ENCODE data around the gene SFMBT1. TPM values are rescaled to one million over a fixed set of nuclear protein-coding genes. Genes with fewer than 3 reads are reported as not detected.

SFMBT1 gene
- total and polyA plus RNA-seq, 2 experiments from 2014 or later, result 5.3 to 24.0 TPM

- H4K20me1 ChIP-seq (replicated peaks; ENCODE audit: insufficient read depth), result peaks cover 3% of the 10 kb centered on the region; the same call in 1 of the 2 replicates
- no peak overlapping the region for H3K4me2 ChIP-seq
- no peaks in the 10 kb centered on the region for H3K36me3 ChIP-seq (ENCODE audit: insufficient read depth)
- Mint-ChIP-seq H3K27me3 (ENCODE audit: insufficient read depth, low read depth, poor library complexity) (peaks cover 3% of the 10 kb centered on the region), H3K4me3 (no peak overlapping the region), H3K36me3 (ENCODE audit: low read depth) (no peaks in the 10 kb centered on the region), H3K9me3 (no peaks in the 10 kb centered on the region; the same call in 2 of the 3 replicates), H3K27ac (no peak overlapping the region), H3K4me1 (peaks cover 16% of the 10 kb centered on the region)
- no peaks in the 10 kb centered on the region for H3K9me2 ChIP-seq (ENCODE audit: insufficient read depth)
- H3F3A ChIP-seq (replicated peaks; ENCODE audit: low read depth), result no peaks in the 10 kb centered on the region
- H3K79me2 ChIP-seq (replicated peaks; ENCODE audit: insufficient read depth), result peaks cover 4% of the 10 kb centered on the region; the same call in 1 of the 2 replicates
- no peaks in the 10 kb centered on the region for H3K4me1 ChIP-seq (ENCODE audit: insufficient read depth)
- no peaks in the 10 kb centered on the region for H3K27me3 ChIP-seq (ENCODE audit: insufficient read depth)
- ATAC-seq, result no peak
- no peak overlapping the region for H3K27ac ChIP-seq (ENCODE audit: low read depth)
- no peak overlapping the region for H3K4me3 ChIP-seq
- no peak for DNase-seq (ENCODE audit: low spot score)
- TF ChIP-seq REST (IDR thresholded peaks at IDR 0.05; ENCODE audit: unreplicated experiment) (no peak), CTCF (conservative IDR thresholded peaks at IDR 0.05; ENCODE audit: low read depth in 2 of 2) (no peak), EZH2phosphoT487 (IDR thresholded peaks at IDR 0.05; ENCODE audit: unreplicated experiment) (no peak), CREB1 (CRISPR knock-in tag; IDR thresholded peaks at IDR 0.05; ENCODE audit: low read depth) (no peak), JUNB (IDR thresholded peaks at IDR 0.05; ENCODE audit: unreplicated experiment) (no peak), ZNF114 (CRISPR knock-in tag; IDR thresholded peaks at IDR 0.05) (no peak), ZNF331 (CRISPR knock-in tag; IDR thresholded peaks at IDR 0.05; ENCODE audit: low read depth) (no peak), NANOG (IDR thresholded peaks at IDR 0.05; ENCODE audit: borderline replicate concordance) (no peak), ZNF462 (CRISPR knock-in tag; IDR thresholded peaks at IDR 0.05) (no peak)
- no peak overlapping the region for H2AFZ ChIP-seq
These were observed 66.5 kb downstream of the SFMBT1 start for GRCh38 chr3:52979190-52979983.

Measured in GM23338 (cell line).